Mesenchymal stem cell (in vitro differentiated cells and primary cell): ENCODE results near the gene TTC32.

Experiments
- DNase-seq: peaks from one replicate; pipeline ENCODE4 v3.0.0-alpha.2; 2013
- H2AFZ ChIP-seq: one replicate; pipeline ENCODE4 v1.6.1; 2013; ENCODE audit warnings: low read depth, mild to moderate bottlenecking, control low read depth, inconsistent platforms, low read length, moderate library complexity
- H2AK5ac ChIP-seq: 2 replicates; pipeline ENCODE4 v1.6.1; 2013; ENCODE audit warnings: low read length, moderate library complexity, mild to moderate bottlenecking, inconsistent platforms; ENCODE audit not compliant: severe bottlenecking
- H2BK120ac ChIP-seq: one replicate; pipeline ENCODE4 v1.6.1; 2013; ENCODE audit warnings: low read depth, mild to moderate bottlenecking, inconsistent platforms, low read length, moderate library complexity
- H2BK12ac ChIP-seq, 2 experiments: one replicate each; pipeline ENCODE4 v1.6.1; 2013; ENCODE audit warnings: inconsistent platforms in 2 of 2, low read length in 2 of 2, mild to moderate bottlenecking in 2 of 2, moderate library complexity in 2 of 2, control low read depth in 1 of 2
- H2BK15ac ChIP-seq: one replicate; pipeline ENCODE4 v1.6.1; 2013; ENCODE audit warnings: mild to moderate bottlenecking, low read depth, inconsistent platforms; ENCODE audit not compliant: poor library complexity, severe bottlenecking
- H2BK5ac ChIP-seq: 2 replicates; pipeline ENCODE4 v1.6.1; 2013; ENCODE audit warnings: low read depth, mild to moderate bottlenecking, low read length, control low read depth, inconsistent platforms; ENCODE audit not compliant: poor library complexity, severe bottlenecking
- H3K14ac ChIP-seq, 2 experiments: one replicate each; pipeline ENCODE4 v1.6.1; 2013; ENCODE audit warnings: inconsistent platforms in 2 of 2, low read length in 2 of 2, control low read depth in 1 of 2, mild to moderate bottlenecking in 1 of 2, moderate library complexity in 1 of 2
- H3K18ac ChIP-seq, 2 experiments: one replicate each; pipeline ENCODE4 v1.6.1; 2013; ENCODE audit warnings: inconsistent platforms in 2 of 2, low read length in 2 of 2, control low read depth in 1 of 2, low read depth in 1 of 2, mild to moderate bottlenecking in 1 of 2
- H3K23ac ChIP-seq, 2 experiments: one replicate each; pipeline ENCODE4 v1.6.1; 2013; ENCODE audit warnings: inconsistent platforms in 2 of 2, low read length in 2 of 2, mild to moderate bottlenecking in 2 of 2, moderate library complexity in 2 of 2, control low read depth in 1 of 2
- H3K27ac ChIP-seq: 2 replicates; pipeline ENCODE4 v1.5.1; 2013; ENCODE audit warnings: mild to moderate bottlenecking, moderate library complexity, low read length, control low read depth, inconsistent platforms; ENCODE audit not compliant: poor library complexity, severe bottlenecking
- H3K27me3 ChIP-seq, 2 experiments: 2 replicates each; pipeline versions ENCODE4 v1.6.1 to v1.7.0; 2013; ENCODE audit warnings: low read length in 2 of 2, mild to moderate bottlenecking in 2 of 2, moderate library complexity in 2 of 2, control low read depth in 1 of 2, inconsistent platforms in 1 of 2; ENCODE audit not compliant: control insufficient read depth in 1 of 2, insufficient read depth in 1 of 2
- H3K36me3 ChIP-seq, 2 experiments: 2 replicates each; pipeline versions ENCODE4 v1.6.1 to v1.7.0; 2013; ENCODE audit warnings: low read length in 2 of 2, control low read depth in 1 of 2, inconsistent platforms in 1 of 2, low read depth in 1 of 2, mild to moderate bottlenecking in 1 of 2; ENCODE audit not compliant: insufficient read depth in 2 of 2, control insufficient read depth in 1 of 2
- H3K4ac ChIP-seq, 2 experiments: one replicate each; pipeline ENCODE4 v1.6.1; 2013; ENCODE audit warnings: inconsistent platforms in 2 of 2, low read length in 2 of 2, mild to moderate bottlenecking in 2 of 2, moderate library complexity in 2 of 2, control low read depth in 1 of 2, low read depth in 1 of 2
- H3K4me1 ChIP-seq: 2 replicates; pipeline ENCODE4 v1.6.1; 2013; ENCODE audit warnings: low read depth, low read length, control low read depth; ENCODE audit not compliant: control insufficient read depth, insufficient read depth
- H3K4me2 ChIP-seq: 2 replicates; pipeline ENCODE4 v1.6.1; 2013; ENCODE audit warnings: low read length, mild to moderate bottlenecking, inconsistent platforms; ENCODE audit not compliant: poor library complexity, severe bottlenecking
- H3K4me3 ChIP-seq, 2 experiments: 2 replicates each; pipeline versions ENCODE4 v1.5.1 to v1.7.0; 2013; ENCODE audit warnings: low read length in 2 of 2, mild to moderate bottlenecking in 2 of 2, control low read depth in 1 of 2, low read depth in 1 of 2; ENCODE audit not compliant: insufficient read depth in 1 of 2
- H3K79me1 ChIP-seq: replicated peaks from 2 replicates; pipeline ENCODE4 v1.6.1; 2013; ENCODE audit warnings: mild to moderate bottlenecking, control low read depth, low read length, inconsistent platforms; ENCODE audit not compliant: poor library complexity, severe bottlenecking
- H3K9ac ChIP-seq: 2 replicates; pipeline ENCODE4 v1.7.0; 2013; ENCODE audit warnings: mild to moderate bottlenecking, low read length, moderate library complexity
- H3K9me3 ChIP-seq: 2 replicates; pipeline ENCODE4 v1.7.0; 2013; ENCODE audit warnings: mild to moderate bottlenecking, low read length; ENCODE audit not compliant: control insufficient read depth
- H4K8ac ChIP-seq: one replicate; pipeline ENCODE4 v1.6.1; 2013; ENCODE audit warnings: inconsistent platforms, mild to moderate bottlenecking, low read length, moderate library complexity
- H4K91ac ChIP-seq: one replicate; pipeline ENCODE4 v1.6.1; 2013; ENCODE audit warnings: mild to moderate bottlenecking, low read length, inconsistent platforms
- WGBS: methylation state at CpG from one replicate; pipeline ENCODE4 v1.1.7; 2013; ENCODE audit warnings: mixed read lengths; 5-methylcytosine and 5-hydroxymethylcytosine counted together

The TTC32 gene

DNA sequence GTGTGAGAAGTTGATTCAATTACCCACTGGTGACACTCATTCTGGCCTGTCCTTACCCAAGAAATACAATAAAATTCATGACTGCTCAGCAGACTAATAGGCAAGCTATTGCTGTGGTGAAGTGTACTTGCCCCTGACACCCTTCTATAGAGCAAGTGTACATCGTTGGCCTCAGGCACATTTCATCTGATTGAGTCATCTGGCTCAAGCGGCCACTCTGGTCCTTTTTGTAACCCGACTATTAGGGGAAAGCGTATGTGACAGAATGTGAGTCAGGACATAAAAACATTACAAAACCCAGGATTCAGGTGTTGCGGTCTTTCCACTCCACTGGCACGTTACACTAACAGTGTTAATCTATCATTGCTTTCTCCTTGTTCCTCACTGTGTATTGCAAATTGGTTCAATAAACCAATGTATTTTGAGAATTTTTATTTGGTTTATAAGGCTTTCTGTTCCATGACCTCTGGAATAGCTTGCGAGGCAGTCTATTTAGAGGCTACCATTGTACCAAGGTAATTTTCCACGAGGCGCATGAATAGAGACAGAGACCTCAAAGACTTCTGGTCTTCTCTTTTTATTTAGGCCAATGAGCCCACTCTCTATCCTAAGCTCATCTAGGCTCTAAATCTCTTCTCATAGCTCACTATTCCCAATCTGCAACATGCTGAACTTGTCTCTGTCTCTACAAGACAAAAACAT is 10.2 kb upstream of the TTC32 start:
- H2BK12ac ChIP-seq, result no peak overlapping the region
- H3K79me1 ChIP-seq, result peaks cover 10% of the 10 kb centered on the region
- no peak overlapping the region for H4K8ac ChIP-seq
- peaks cover 2% of the 10 kb centered on the region for H3K4me1 ChIP-seq
- no peak overlapping the region for H3K4me3 ChIP-seq
- H2BK5ac ChIP-seq, result no peak overlapping the region
- no peak overlapping the region for H3K4me2 ChIP-seq
- no peak overlapping the region for H3K9ac ChIP-seq
- H2AFZ ChIP-seq, result no peak overlapping the region
- no peak overlapping the region for H3K18ac ChIP-seq
- no peaks in the 10 kb centered on the region for H3K9me3 ChIP-seq
- H3K36me3 ChIP-seq, result peaks cover 13 to 35% of the 10 kb centered on the region in 2 experiments
- no peak overlapping the region for H2BK120ac ChIP-seq
- no peak overlapping the region for H4K91ac ChIP-seq
- H3K27me3 ChIP-seq, result no peaks in the 10 kb centered on the region
- H3K27ac ChIP-seq, result peak overlapping the region; percentile 71
- H2AK5ac ChIP-seq, result no peak overlapping the region
- H3K14ac ChIP-seq, result no peak overlapping the region
- H3K23ac ChIP-seq, result no peak overlapping the region
- peak; percentile 88 for DNase-seq
- 41% methylated on average over 7 of the region's 9 CpGs for WGBS
- H2BK15ac ChIP-seq, result no peak overlapping the region
- H3K4ac ChIP-seq, result no peak overlapping the region

DNA sequence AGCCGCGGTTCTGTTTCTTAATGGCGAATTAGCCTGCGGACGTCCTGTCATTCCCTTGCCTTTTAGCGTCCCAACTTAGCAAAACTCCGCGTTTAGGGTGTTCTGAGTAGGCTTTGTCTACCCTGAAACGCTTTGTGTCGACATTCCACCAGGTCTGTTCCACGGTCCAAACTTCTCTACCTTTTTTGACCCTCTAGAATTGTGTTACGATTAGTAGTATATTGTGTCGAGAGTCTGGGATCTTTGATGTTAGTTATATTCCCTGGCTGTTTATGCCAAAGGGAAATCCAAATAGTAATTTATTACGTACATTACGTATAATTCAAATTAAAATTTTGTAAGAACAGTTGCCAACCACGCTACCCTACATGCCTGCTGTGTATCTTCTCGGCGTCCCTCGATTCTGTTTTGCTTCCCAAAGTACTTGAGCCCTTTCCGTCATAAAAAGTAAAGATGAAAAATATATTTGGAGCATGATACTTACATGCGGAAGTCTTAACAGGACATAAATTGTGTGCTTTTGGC is 495 bp upstream of the TTC32 start:
- H3K23ac ChIP-seq, result peak overlapping the region in 1 of 2 experiments; percentile 97

DNA sequence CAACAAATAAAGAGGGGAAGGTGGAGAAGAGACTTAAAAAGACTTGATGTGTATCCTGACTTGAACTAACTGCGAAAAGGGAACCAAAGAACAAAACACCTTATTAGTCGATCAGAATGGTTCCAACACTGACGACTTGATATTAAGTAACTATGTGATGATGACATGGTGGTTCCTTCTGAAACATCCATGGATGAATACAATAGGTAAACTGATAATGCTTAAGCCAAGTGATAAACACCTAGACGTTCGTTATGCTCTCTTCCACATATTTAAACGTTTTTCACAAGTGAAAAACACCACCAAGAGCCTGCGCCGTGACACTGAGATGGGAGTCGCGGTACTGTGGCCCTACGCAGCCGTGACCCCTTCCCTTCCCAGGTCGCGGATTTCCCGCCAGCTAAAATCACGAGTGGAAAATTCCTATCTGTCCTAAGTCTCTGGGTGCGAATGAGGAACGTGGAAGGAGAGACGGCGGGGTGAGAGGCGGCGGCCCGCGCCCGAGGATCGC is 797 bp downstream of the TTC32 start:
- Histone ChIP-seq H3K4ac (peak overlapping the region; percentile 83 to 93), H3K14ac (peak overlapping the region in 1 of 2 experiments; percentile 93), H3K79me1 (peaks cover 8% of the 10 kb centered on the region), H3K36me3 (peaks cover 0 to 3% of the 10 kb centered on the region in 2 experiments), H3K9me3 (no peaks in the 10 kb centered on the region), H3K23ac (peak overlapping the region; percentile 60 to 98), H3K18ac (peak overlapping the region; percentile 88 to 93), H3K27ac (peak overlapping the region; percentile 99), H4K8ac (peak overlapping the region; percentile 82), H2BK120ac (no peak overlapping the region), H2BK15ac (no peak overlapping the region), H2BK5ac (peak overlapping the region; percentile 51), H4K91ac (peak overlapping the region; percentile 97), H3K4me1 (peaks cover 7% of the 10 kb centered on the region), H2AK5ac (peak overlapping the region; percentile 64), H3K4me3 (peak overlapping the region; percentile 76 to 90), H3K9ac (peak overlapping the region; percentile 97), H3K27me3 (no peaks in the 10 kb centered on the region), H3K4me2 (peak overlapping the region; percentile 75), H2BK12ac (no peak overlapping the region), H2AFZ (peak overlapping the region; percentile 99)
- WGBS, result 4% methylated on average over 26 of the region's 26 CpGs
- DNase-seq, result peak; percentile 47

More for the DNA sequence above, 495 bp upstream of the TTC32 start:
- Histone ChIP-seq H3K14ac (peak overlapping the region in 1 of 2 experiments; percentile 56), H3K4me3 (peak overlapping the region; percentile 76 to 90), H3K9me3 (no peaks in the 10 kb centered on the region), H3K4me2 (peak overlapping the region; percentile 66), H4K8ac (peak overlapping the region; percentile 98), H2BK12ac (no peak overlapping the region), H2AFZ (peak overlapping the region; percentile 99), H3K27ac (peak overlapping the region; percentile 99), H3K79me1 (peaks cover 8% of the 10 kb centered on the region), H2BK5ac (peak overlapping the region; percentile 97), H3K27me3 (no peaks in the 10 kb centered on the region), H3K4me1 (peaks cover 7% of the 10 kb centered on the region), H2BK120ac (no peak overlapping the region), H4K91ac (no peak overlapping the region), H2AK5ac (no peak overlapping the region), H3K36me3 (peaks cover 0 to 2% of the 10 kb centered on the region in 2 experiments), H2BK15ac (no peak overlapping the region), H3K4ac (peak overlapping the region; percentile 29 to 98), H3K18ac (peak overlapping the region; percentile 95 to 100), H3K9ac (peak overlapping the region; percentile 97)
- no peak for DNase-seq
- 1% methylated on average over 5 of the region's 21 CpGs for WGBS
